ENCODE results near the gene FTCD.
"Not testable (repeated sequence)": the region's sequence is repeated elsewhere in the genome, so short reads cannot be mapped to it uniquely, and the experiment has no call there.

FTCD gene

DNA sequence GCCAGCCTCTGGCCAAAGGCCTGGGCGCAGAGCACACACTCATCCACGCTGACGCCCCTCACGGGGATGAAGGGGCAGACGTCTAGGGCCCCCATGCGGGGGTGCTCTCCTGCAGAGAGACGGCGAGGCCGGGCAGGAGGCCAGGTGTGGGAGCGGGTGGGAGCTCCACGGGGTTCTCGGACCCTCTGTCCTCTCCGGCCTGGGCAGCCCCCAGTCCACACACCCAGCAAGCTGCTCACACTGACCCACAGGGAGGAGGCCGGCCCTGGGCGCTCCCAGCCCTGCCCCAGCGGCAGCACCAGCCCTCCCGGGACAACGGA, 2.5 kb downstream of the FTCD start:
- DNase-seq = no peak

DNA sequence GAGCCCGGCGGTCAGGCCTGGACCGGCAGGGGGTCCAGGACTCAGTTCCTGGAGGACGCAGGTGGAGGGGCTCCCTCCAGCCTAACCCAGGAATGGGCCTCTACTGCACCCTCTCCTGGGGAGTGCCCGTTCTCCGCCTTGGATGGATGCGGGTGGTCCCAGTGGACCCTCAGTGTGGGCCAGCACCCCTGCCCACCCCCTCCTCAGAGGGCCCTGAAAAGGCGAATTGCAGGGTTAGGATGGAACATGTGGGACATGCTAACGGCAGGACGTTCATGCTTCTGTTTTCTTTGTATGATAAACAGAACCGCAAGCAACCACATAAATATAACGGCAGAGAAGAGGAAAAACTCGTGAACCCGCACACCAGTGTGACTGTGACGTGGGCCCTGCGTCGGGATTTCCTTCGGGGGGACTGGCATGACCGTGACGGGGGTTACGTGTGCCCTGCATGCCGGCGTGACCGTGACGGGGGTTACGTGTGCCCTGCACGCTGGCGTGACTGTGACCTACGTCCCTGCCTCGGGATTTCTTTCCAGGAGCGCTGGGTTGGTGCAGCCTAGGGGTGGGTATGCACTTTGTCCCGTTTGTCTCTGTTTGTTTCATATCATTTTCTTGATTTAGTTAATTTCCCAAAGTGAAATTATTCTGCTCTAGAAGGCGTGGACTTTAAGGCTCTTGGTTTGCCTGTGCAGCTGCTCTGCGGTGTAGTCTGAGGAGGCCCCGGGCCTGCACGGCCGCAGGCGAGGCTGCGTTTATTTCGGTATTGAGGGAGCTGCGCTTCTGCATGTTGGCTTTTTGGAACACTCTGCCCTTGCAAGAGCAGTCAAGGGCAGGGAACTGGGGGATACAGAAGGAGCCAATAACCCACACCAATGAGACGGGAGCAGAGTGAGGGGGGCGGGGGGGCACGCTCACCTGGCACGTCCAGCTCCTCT, 3.1 kb downstream of the FTCD start:
- no peak for DNase-seq

DNA sequence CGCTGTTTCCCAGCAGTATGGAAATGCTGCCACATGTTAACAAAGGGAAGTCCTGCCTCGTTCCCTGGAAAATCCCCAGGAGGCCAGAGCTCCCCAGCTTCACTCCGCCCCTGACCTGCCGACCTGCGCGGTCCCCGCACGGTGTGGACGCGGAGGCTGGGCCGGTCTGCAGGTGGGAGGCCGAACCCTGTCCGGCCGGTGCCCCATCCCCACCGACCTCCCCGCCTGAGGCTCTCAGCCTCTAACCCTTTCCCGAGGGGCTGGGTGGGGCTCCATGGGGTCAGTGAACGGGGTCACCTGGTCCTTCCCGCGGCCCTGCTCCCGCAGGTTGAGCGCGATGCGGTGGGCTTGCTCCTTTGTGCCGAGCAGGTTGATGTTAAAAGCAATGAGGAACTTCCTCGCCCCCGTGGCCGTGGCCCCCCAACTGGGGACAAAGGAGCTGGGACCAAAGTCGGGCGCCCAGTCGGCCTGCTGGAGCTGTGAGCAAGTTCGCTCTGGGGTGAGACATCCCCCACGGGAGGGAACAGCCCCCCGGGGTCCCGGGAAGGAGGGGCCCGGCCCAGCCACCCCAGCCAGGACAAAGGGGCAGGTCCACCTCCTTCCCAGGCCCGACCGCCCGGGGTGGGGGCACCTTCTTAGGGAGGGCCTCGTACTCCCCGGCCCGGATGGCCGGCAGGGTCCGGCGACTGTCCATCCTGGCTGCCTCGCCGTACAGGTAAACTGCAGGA, 4.0 kb downstream of the FTCD start:
- no peak for DNase-seq

DNA sequence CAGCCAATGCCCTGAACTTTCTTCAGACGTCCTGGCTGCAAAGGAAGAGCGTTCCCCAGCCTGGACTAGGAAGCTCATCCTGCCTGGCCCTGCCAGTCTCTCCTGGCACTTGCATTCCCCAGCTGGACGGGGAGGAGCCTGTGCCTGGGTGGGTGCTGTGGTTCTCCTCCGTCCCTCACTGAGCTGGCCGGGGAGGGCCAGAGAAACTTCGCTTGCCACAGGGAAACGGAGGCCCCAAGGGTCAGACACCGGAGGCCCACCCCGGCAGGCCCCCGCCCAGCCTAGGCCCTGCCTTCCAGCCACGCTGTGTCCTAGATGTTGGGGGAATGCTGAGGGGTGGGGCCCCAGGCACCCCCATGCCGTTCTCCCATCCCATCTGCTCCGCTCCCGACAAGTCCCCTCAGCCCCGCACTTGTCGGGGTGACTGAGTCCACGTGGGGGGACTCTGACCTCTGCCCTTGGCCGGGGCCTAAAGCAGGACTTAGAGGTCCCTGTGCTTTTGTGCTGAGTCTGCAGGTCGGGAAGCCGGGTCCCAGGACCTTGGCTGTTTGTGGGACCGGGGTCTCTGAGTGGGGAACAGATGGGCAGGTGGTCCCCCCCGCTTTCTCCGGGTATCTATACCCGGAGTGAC, 4.8 kb downstream of the FTCD start:
- no peak for DNase-seq

DNA sequence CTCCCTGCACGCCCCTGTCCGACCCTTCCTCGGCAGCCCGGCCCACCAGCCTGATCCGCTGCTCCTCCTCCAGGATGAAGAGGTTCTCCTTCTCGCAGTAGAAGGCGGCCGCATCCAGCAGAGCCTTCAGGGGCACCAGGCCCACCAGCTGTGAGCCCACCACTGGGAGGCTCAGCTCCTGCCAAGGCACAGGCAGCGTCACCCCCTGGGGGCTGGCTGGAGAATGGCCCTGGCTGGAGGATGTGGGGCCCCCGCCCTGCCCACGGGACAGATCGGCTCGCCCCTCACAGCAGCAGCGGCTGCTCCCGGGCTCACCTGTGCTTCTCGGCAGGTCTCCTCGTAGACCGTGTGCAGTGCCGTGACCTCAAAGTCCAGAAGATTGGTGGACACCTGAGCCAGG, 5.3 kb downstream of the FTCD start:
- DNase-seq = no peak

DNA sequence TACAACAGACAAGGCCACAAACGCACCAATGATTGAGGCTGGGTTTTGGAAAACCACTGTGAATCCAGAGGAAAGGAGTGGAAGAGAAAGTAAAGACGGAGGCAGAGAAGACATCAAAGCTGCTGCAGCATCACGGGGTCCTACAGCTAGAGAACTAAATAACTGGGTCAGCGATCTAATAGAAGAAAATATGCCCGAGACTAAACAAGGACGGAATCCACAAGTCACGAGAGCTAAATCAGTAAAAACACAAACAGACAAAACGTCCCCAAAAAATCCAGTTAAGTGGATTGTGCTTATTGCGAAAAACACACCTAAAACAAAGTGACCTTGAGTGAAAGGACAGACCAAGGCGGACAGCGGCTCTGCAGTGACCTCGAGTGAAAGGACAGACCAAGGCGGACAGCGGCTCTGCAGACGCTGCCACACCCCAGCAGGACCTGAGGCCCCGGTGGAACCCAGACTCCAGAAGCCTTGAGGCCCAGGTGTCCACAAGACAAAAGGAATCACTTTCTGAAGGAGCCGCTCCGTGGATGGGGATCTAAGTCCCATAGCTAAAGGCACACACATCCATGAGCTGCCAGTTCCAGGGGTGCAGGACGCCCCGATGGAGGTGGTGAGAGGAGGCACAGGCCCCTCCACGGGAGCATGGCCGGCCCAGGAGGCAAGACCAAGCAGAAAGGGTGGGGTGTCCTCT, 6.0 kb downstream of the FTCD start:
- no peak for DNase-seq

DNA sequence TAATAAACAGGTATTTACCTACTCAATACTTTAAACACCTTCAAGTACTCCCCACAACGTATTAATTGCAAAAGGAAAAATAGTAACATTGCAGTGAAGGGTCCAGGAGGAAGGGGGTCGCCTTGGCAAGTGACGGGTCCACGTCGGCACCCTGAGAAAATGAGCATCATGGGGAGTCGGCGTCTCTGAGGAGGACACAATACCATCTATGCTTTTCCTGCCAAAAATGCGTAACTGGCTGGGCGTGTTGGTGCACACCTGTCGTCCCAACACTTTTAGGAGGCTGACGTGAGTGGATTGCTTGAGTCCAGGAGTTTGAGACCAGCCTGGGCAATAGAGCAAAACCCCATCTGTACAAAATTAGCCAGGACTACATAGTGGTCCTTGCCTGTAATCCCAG, 7.3 kb downstream of the FTCD start:
- DNase-seq = no peak

DNA sequence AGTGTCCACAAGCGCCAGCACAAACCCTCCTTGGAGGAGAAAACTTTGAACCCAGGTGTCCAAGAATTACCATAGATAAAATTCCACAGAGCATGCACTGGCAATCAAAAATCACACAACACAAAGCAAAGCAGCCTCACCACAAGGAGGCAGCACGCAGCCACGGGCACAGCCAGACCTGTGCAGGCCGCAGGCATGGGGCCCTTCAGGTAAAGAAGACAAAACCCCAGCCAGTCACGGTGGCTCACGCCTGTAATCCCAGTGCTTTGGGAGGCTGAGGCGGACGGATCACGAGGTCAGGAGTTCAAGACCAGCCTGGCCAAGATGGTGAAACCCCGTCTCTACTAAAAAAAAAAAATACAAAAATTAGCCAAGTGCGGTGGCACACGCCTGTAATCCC, 8.0 kb downstream of the FTCD start:
- not testable (repeated sequence) for DNase-seq

DNA sequence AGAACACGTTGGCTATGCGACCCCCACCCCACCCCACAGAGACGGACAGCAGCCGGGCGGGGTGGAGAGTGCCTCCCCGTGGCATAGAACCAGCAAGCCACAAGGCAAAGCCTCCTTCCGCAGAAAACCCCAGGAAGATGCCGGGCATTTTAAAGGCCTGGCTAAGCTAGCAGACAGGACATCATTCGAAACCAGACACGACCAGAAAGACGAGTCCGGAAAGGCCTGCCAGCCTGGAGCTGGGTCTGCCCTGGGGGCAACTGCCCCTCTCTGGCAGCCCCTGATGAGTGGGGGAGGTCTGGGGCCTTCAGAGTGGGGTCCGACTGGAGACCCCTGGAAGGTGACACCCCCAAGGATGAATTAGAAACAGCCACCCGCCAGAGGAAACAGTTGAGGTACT, 8.5 kb downstream of the FTCD start:
- no peak for DNase-seq

DNA sequence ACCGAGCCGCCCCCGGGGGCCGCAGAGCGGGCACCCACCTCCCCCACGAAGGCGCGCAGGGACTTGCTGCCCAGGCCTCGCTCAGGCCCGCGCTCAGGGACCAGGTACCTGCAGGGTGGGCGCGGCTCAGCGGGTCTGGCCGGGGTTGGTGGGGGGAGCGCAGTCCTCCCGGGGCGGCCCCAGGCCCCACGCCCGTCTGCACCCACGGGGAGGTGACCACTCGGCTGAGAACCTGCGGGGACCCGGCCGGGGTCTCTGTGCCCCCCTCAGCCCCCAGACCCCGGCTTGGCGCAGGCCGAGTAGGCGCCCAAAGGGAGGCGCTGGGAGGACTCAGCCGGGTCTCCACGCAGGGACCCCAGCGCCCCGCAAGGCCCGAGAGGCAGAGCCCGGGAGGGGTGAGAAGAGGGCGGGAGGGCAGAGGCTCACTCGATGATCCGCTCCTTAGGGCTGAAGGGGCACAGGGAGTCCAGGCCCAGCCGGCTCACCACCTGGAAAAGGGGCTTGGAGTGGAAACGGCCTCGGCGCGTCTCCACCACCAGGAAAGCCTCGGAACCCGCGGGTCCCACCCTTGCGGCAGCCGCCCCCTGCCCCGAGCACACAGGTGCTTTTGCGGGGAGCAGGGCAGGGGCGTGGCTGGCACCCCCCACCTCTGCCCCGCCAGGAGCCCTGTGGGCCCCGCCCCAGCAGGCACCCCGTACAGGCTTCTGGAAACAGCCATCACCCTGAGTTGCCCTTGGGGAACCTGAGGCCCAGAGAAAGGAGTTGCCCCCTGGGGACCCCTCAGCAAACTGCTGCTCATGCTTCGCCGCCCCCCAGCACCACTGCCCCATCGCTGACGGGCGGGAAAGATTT, 9.3 kb downstream of the FTCD start:
- no peak for DNase-seq

DNA sequence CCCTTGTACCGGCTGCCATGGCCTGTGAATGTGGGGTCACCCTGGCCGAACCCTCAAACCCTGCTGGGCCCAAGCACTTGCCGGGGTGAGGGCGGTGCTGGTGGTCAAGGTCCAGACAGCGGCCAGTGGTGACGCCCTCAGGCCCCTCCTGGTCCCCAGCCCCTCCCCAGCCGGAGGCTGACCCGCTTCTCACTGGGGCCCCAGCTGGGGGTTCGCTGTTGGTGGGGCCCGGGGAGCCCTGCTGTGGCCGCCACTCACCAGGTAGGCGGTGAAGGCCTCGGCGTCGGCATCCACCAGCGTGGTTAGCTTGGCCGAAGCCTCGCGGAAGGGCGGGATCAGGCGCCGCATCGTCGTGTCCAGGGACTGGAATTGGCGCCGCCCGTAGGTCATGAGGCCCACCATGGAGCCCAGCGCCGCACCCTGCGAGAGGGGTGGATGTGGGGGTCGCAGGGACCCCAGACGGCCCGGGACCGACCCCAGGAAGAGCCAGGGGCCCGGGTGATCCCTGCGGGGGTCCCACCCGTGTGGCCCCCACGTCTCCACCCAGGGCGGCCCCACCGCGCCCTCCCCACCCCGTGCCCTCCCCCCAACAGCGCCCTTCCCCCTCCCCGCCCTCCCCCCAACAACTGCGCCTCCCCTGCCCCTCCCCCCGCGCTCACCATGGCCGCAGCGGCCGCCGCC, 10.1 kb downstream of the FTCD start:
- no peak for DNase-seq

DNA sequence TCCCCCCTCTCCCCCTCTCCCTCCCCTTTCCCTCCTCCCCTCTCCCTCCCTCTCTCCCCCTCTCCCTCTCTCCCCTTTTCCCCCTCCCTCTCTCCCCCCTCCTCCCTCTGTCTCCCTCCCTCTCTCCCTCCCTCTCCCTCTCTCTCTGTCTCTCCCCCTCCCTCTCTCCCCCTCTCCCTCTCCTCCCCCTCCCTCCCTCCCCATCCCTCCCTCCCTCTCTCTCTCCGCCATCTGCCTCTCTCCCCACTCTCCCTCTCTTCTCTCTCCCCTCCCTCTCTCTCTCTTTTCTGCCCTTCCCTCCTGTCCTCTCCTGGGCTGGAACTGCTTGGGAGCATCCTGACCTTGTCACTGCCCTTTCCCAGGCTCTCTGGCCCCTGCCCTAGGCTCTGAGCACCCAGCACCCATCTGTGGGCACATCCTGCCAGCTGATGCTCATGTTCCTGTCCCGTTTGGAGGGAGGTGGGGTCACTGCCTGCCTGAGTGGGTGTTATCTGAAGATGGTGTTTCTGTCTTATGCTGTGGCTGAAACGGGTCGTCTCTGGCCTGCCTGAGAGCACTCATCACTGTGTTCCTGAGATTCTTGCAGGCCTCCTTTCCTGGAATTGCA, 10.8 kb downstream of the FTCD start:
- DNase-seq = no peak

DNA sequence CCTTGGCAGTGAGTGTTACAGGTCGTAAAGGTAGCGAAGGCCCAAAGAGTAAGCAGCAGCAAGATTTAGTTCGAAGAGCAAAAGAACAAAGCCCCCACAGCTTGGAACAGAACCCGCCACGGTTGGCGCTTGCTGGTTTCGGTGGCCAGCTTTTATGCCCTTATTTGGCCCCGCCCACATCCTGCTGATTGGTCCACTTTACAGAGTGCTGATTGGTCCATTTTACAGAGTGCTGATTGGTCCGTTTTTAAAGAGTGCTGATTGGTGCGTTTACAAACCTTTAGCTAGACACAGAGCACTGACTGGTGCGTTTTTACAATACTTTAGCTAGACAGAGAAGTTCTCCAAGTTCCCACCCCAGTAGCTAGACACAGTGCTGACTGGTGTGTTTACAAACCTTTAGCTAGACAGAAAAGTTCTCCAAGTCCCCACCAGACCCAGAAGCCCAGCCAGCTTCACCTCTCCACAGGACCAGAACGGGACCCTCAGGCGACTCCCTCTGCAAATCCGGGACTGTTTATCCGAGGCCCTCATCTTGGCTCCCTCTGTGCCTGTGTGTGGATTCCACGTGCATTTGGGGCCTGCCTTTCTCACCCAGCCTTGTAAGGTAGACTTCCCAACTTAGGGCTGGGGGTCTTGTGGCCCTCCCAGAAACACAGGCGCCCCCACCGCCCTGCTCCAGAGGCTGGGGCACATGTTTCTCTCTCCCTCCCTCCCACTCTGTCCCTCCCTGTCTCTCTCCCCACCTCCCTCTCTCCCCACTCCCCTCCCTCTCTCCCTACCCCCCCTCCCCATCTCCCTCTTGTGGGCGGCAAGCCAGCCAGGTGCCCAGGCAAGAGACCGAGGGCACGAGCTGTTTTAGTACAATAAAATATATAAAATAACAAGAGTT, 12.6 kb downstream of the FTCD start:
- no peak for DNase-seq

DNA sequence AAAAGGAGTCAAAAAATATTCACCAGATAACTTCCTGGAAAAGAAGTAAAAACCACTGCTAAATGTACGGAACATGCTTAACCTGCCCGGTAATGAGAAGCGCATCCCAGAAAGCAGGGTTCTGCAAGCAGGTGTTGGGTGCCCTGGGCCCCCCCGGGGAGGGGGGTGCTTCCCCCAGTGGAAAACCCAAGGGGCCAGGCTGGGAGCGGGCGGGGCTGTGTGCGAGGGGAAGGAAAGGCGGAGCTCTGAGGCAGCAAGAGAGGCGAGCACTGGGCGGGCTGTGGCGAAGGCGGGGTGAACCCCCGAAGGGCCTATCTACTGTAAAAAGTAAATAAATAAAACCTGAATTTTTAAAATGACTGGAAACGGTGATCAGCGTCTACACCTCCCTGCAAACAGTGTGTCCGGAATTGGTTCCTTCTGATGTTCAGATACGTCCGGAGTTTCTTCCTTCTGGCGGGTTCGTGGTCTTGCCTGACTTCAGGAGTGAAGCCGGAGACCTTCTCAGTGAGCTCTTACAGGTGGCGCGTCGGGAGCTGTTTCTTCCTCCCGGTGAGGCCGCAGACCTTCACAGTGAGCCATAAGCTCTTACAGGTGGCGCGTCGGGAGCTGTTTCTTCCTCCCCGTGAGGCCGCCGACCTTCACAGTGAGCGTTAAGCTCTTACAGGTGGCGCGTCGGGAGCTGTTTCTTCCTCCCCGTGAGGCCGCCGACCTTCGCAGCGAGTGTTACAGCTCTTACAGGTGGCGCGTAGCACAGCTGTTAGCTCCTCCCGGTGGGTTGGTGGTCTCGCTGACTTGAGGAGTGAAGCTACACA, 13.4 kb downstream of the FTCD start:
- DNase-seq = no peak

DNA sequence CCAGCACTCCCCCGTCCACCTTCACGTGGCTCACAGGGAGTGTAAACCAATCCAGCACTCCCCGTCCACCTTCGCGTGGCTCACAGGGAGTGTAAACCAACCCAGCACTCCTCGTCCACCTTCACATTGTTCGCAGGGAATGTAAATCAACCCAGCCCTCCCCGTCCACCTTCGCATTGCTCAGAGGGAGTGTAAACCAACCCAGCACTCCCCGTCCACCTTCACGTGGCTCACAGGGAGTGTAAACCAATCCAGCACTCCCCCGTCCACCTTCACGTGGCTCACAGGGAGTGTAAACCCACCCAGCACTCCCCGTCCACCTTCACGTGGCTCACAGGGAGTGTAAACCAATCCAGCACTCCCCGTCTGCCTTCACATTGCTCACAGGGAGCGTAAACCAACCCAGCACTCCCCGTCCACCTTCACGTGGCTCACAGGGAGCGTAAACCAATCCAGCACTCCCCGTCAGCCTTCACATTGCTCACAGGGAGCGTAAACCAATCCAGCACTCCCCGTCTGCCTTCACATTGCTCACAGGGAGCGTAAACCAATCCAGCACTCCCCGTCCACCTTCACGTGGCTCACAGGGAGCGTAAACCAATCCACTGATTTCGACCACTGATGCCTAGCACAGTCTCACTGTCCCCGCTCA, 14.9 kb downstream of the FTCD start:
- not testable (repeated sequence) for DNase-seq

DNA sequence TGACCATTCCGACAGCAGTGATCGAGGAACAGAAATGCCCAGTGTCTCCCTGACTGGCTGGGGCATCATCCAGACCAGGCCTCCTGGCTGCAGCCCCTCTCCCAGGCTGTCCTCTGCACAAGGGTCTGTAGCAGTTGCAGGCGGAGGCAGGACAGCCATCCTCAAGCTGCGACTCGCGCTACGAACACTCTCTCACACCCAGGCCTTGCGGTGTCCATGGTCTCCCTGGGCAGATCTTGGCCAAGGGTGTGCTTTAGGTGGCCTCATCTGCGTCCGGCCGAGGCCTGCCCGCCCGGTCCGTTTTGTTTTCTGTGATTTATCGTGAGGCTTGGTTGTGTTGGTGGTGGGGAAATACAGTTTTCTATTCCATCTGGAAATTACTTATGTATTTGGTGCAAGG, 15.7 kb downstream of the FTCD start:
- DNase-seq = no peak

DNA sequence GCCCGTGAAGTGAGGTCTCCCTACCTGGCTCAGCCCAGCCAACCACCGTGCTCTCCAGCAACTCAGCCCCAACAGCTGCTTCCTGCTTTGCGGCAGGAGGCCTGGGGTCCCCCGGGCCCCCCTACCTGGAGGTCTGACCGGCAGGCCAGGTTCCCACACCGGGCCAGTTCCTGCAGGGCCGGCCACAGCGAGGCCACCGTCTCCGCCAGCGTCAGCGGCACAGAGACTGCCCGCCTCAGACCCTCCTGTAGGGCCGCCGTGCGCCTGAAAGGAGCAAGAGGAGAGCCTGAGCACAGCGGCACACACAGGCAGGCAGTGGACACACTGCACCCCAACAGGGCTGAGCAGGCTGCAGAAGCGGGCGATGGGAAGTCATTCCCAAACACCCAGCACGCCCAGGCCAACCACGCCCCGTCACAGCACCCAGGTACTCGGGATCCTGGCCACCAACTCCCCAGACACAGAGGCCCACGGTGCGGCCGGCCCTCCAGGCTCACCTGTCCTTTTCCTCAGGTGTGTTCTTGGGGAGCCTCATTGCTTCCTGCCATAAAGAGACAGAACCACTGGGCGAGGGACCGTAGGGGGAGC, 16.9 kb downstream of the FTCD start:
- no peak for DNase-seq

DNA sequence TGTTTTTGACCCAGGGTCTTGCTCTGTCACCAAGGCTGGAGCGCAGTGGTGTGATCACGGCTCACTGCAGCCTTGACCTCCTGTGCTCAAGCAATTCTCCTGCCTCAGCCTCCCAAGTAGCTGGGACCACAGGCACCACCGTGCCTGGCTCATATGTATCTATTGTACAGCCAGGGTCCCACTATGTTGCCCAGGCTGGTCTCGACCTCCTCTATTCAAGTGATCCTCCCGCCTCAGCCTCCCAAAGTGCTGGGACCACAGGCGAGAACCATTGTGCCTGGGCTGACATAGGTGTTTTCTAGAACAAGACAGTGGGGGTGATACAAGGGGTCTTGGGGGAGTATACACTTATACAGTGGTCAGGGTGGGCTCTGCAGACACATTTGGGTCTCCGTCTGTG, 17.5 kb downstream of the FTCD start:
- DNase-seq = no peak

Data from NCI-H1417 treated with DMSO at 0.1 percent for 48 hours (cell line).